ENCODE results near the gene HOMER3.

The HOMER3 gene

GRCh38 chr19:18951721-18952281, 10.8 kb upstream of the HOMER3 start:
- Histone ChIP-seq H3K4me3 (ENCODE audit: low read depth in 1 of 2, low read length in 2 of 2) (no peak overlapping the region), H3K4me1 (ENCODE audit: insufficient read depth, low read length) (no peaks in the 10 kb centered on the region), H3K9ac (ENCODE audit: low read length) (no peak overlapping the region), H3K36me3 (ENCODE audit: insufficient read depth, low read length) (no peaks in the 10 kb centered on the region), H3K27ac (ENCODE audit: low read depth, low read length) (no peak overlapping the region), H3K27me3 (ENCODE audit: control insufficient read depth in 1 of 2, insufficient read depth in 2 of 2, low read length in 2 of 2) (no peaks in the 10 kb centered on the region), H3K9me3 (ENCODE audit: low read length) (no peaks in the 10 kb centered on the region)

- Histone ChIP-seq H3K36me3 (ENCODE audit: insufficient read depth, low read length) (no peaks in the 10 kb centered on the region), H3K27me3 (ENCODE audit: control insufficient read depth in 1 of 2, insufficient read depth in 2 of 2, low read length in 2 of 2) (no peaks in the 10 kb centered on the region), H3K4me3 (ENCODE audit: low read depth in 1 of 2, low read length in 2 of 2) (no peak overlapping the region), H3K4me1 (ENCODE audit: insufficient read depth, low read length) (no peaks in the 10 kb centered on the region), H3K9ac (ENCODE audit: low read length) (no peak overlapping the region), H3K27ac (ENCODE audit: low read depth, low read length) (no peak overlapping the region), H3K9me3 (ENCODE audit: low read length) (no peaks in the 10 kb centered on the region)
Observed at GRCh38 chr19:18949858-18950257, 8.8 kb upstream of the HOMER3 start.

DNA sequence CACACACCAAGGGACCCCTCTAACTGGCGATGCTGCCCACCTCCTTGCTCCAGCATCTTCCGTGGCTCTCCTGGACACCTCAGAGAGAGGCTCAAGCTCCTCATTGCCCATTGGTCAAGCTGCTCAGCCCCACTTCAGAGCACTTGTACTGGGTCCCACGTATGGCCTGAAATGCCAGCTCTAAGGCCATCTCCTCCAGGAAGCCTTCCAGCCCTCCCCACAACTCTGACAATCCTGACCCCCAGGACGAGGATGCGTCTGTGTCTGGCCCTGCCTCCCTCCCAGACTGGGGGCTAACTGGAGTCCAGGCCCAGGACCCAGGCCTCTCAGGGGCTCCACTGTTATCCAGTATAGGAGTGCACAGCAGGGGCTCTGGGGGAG, 7.9 kb upstream of the HOMER3 start:
- Histone ChIP-seq H3K4me1 (ENCODE audit: insufficient read depth, low read length) (no peaks in the 10 kb centered on the region), H3K27me3 (ENCODE audit: control insufficient read depth in 1 of 2, insufficient read depth in 2 of 2, low read length in 2 of 2) (no peaks in the 10 kb centered on the region), H3K27ac (ENCODE audit: low read depth, low read length) (no peak overlapping the region), H3K9me3 (ENCODE audit: low read length) (no peaks in the 10 kb centered on the region), H3K36me3 (ENCODE audit: insufficient read depth, low read length) (no peaks in the 10 kb centered on the region), H3K4me3 (ENCODE audit: low read depth in 1 of 2, low read length in 2 of 2) (no peak overlapping the region), H3K9ac (ENCODE audit: low read length) (no peak overlapping the region)

DNA sequence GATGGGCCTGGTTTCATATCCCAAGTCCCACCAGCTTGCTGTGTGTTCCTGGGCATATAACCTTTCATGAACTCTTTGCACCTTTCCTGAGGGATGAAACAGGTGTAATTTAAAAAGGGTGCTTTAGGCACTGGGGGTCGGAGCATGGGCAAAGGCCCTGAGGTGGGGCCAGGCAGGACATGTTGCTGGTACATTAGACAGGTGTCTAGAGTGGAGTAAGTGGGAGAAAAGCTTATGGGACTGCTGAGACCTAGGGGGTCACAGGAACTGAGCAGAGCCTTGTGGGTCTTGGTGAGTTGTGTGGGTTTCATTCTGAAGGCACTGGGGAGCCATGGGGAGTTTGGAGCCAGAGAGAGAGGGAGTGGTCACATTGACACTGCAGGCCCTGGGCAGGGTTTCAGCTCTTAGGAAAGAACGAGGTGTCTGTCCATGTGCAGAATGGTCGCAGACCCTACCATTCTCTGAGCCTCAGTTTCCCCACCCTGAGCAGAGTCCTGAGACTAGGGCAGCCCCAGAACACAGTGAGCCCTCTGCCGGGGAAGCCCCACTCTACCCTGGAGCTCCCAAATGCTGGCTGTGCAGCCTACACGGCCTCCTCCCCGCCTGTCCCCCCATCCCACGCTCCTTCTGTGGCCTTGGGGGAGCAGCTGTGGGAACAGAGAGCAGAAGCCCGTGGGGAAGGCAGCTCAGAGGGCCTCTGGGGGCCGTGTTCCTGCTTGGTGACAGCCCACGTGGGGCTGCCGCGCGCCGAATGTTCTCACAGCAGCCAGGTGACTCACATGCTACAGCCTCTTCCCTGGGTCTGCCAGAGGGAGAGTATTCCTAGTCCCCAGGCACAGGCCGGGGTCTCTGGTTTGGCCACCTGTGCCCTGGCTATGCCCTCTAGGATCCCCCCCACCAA, 7.3 kb upstream of the HOMER3 start:
- no peak overlapping the region for H3K27ac ChIP-seq (ENCODE audit: low read depth, low read length)
- H3K9ac ChIP-seq (ENCODE audit: low read length): no peak overlapping the region
- H3K4me3 ChIP-seq (ENCODE audit: low read depth in 1 of 2, low read length in 2 of 2): no peak overlapping the region
- H3K36me3 ChIP-seq (ENCODE audit: insufficient read depth, low read length): no peaks in the 10 kb centered on the region
- H3K4me1 ChIP-seq (ENCODE audit: insufficient read depth, low read length): no peaks in the 10 kb centered on the region
- H3K9me3 ChIP-seq (ENCODE audit: low read length): no peaks in the 10 kb centered on the region
- no peaks in the 10 kb centered on the region for H3K27me3 ChIP-seq (ENCODE audit: control insufficient read depth in 1 of 2, insufficient read depth in 2 of 2, low read length in 2 of 2)

GRCh38 chr19:18946918-18947317, 5.9 kb upstream of the HOMER3 start:
- Histone ChIP-seq H3K9ac (ENCODE audit: low read length) (no peak overlapping the region), H3K4me1 (ENCODE audit: insufficient read depth, low read length) (no peaks in the 10 kb centered on the region), H3K27ac (ENCODE audit: low read depth, low read length) (no peak overlapping the region), H3K27me3 (ENCODE audit: control insufficient read depth in 1 of 2, insufficient read depth in 2 of 2, low read length in 2 of 2) (no peaks in the 10 kb centered on the region), H3K36me3 (ENCODE audit: insufficient read depth, low read length) (no peaks in the 10 kb centered on the region), H3K4me3 (ENCODE audit: low read depth in 1 of 2, low read length in 2 of 2) (no peak overlapping the region), H3K9me3 (ENCODE audit: low read length) (no peaks in the 10 kb centered on the region)

- H3K4me1 ChIP-seq (ENCODE audit: insufficient read depth, low read length): peaks cover 5% of the 10 kb centered on the region
- no peaks in the 10 kb centered on the region for H3K36me3 ChIP-seq (ENCODE audit: insufficient read depth, low read length)
- no peaks in the 10 kb centered on the region for H3K27me3 ChIP-seq (ENCODE audit: control insufficient read depth in 1 of 2, insufficient read depth in 2 of 2, low read length in 2 of 2)
- no peak overlapping the region for H3K9ac ChIP-seq (ENCODE audit: low read length)
- H3K9me3 ChIP-seq (ENCODE audit: low read length): no peaks in the 10 kb centered on the region
- H3K4me3 ChIP-seq (ENCODE audit: low read depth in 1 of 2, low read length in 2 of 2): no peak overlapping the region
- H3K27ac ChIP-seq (ENCODE audit: low read depth, low read length): no peak overlapping the region
Observed at GRCh38 chr19:18946335-18946734, 5.3 kb upstream of the HOMER3 start.

GRCh38 chr19:18945297-18945696, 4.3 kb upstream of the HOMER3 start:
- Histone ChIP-seq H3K4me3 (ENCODE audit: low read depth in 1 of 2, low read length in 2 of 2) (no peak overlapping the region), H3K4me1 (ENCODE audit: insufficient read depth, low read length) (peaks cover 5% of the 10 kb centered on the region), H3K27me3 (ENCODE audit: control insufficient read depth in 1 of 2, insufficient read depth in 2 of 2, low read length in 2 of 2) (no peaks in the 10 kb centered on the region), H3K27ac (ENCODE audit: low read depth, low read length) (no peak overlapping the region), H3K9me3 (ENCODE audit: low read length) (no peaks in the 10 kb centered on the region), H3K36me3 (ENCODE audit: insufficient read depth, low read length) (no peaks in the 10 kb centered on the region), H3K9ac (ENCODE audit: low read length) (no peak overlapping the region)

DNA sequence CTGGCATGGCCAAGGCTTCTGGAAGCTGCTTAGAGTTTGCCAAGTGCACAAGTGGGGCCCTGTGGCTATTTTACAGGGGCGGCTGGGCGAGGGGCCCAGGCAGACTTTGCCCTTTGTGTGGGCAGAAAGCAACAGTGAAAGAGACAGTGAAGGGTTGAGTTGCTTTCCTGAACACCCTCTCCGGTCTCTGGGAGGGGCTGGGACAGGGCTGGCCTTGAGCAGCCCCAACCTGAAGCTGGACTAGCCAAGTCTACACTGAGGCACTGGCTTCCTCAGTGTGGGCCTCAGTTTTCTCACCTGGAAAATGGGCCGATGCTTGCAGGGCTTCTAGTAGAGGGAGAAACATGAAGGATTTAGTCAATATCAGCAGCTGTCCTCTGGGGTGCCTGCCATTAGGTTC, 2.4 kb upstream of the HOMER3 start:
- H3K27me3 ChIP-seq (ENCODE audit: control insufficient read depth in 1 of 2, insufficient read depth in 2 of 2, low read length in 2 of 2): no peaks in the 10 kb centered on the region
- no peak overlapping the region for H3K9ac ChIP-seq (ENCODE audit: low read length)
- H3K27ac ChIP-seq (ENCODE audit: low read depth, low read length): no peak overlapping the region
- H3K36me3 ChIP-seq (ENCODE audit: insufficient read depth, low read length): peaks cover 4% of the 10 kb centered on the region
- no peaks in the 10 kb centered on the region for H3K9me3 ChIP-seq (ENCODE audit: low read length)
- peaks cover 11% of the 10 kb centered on the region for H3K4me1 ChIP-seq (ENCODE audit: insufficient read depth, low read length)
- H3K4me3 ChIP-seq (ENCODE audit: low read depth in 1 of 2, low read length in 2 of 2): no peak overlapping the region

DNA sequence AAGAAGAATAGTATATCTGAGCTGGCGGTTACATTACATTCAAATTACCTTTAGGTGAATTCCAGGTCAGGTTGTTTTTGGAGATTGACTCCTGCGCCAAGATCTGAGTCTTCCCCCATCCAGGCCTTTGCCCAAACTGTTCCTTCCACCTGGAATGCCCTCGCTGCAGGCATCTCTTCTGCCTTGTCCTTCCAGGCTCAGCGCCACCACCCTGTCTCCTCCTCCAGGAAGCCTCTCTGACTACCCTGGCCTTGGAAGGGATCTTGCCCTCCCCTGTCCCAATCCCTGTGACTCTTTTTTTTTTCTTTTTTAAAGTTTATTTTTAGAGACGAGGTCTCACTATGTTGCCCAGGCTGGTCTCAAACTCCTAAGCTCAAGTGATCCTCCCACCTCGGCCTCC, 1.7 kb upstream of the HOMER3 start:
- Histone ChIP-seq H3K27me3 (ENCODE audit: control insufficient read depth in 1 of 2, insufficient read depth in 2 of 2, low read length in 2 of 2) (no peaks in the 10 kb centered on the region), H3K4me1 (ENCODE audit: insufficient read depth, low read length) (peaks cover 11% of the 10 kb centered on the region), H3K27ac (ENCODE audit: low read depth, low read length) (no peak overlapping the region), H3K9ac (ENCODE audit: low read length) (no peak overlapping the region), H3K9me3 (ENCODE audit: low read length) (no peaks in the 10 kb centered on the region), H3K36me3 (ENCODE audit: insufficient read depth, low read length) (peaks cover 9% of the 10 kb centered on the region), H3K4me3 (ENCODE audit: low read depth in 1 of 2, low read length in 2 of 2) (no peak overlapping the region)

- no peaks in the 10 kb centered on the region for H3K27me3 ChIP-seq (ENCODE audit: control insufficient read depth in 1 of 2, insufficient read depth in 2 of 2, low read length in 2 of 2)
- peaks cover 11% of the 10 kb centered on the region for H3K4me1 ChIP-seq (ENCODE audit: insufficient read depth, low read length)
- H3K36me3 ChIP-seq (ENCODE audit: insufficient read depth, low read length): peaks cover 9% of the 10 kb centered on the region
- no peaks in the 10 kb centered on the region for H3K9me3 ChIP-seq (ENCODE audit: low read length)
- H3K9ac ChIP-seq (ENCODE audit: low read length): no peak overlapping the region
- no peak overlapping the region for H3K27ac ChIP-seq (ENCODE audit: low read depth, low read length)
- peak overlapping the region in 1 of 2 donors; percentile 38 for H3K4me3 ChIP-seq (ENCODE audit: low read depth in 1 of 2, low read length in 2 of 2)
Observed at GRCh38 chr19:18941628-18942354, 774 bp upstream of the HOMER3 start.

GRCh38 chr19:18939922-18940768, 872 bp downstream of the HOMER3 start:
- peak overlapping the region; percentile 63 for H3K27ac ChIP-seq (ENCODE audit: low read depth, low read length)
- peak overlapping the region; percentile 66 to 89 for H3K4me3 ChIP-seq (ENCODE audit: low read depth in 1 of 2, low read length in 2 of 2)
- peak overlapping the region; percentile 64 for H3K9ac ChIP-seq (ENCODE audit: low read length)
- H3K36me3 ChIP-seq (ENCODE audit: insufficient read depth, low read length): peaks cover 9% of the 10 kb centered on the region
- H3K27me3 ChIP-seq (ENCODE audit: control insufficient read depth in 1 of 2, insufficient read depth in 2 of 2, low read length in 2 of 2): no peaks in the 10 kb centered on the region
- H3K9me3 ChIP-seq (ENCODE audit: low read length): no peaks in the 10 kb centered on the region
- H3K4me1 ChIP-seq (ENCODE audit: insufficient read depth, low read length): peaks cover 11% of the 10 kb centered on the region
